GM12878 (cell line): ENCODE measurements around the gene LARGE1. TPM values are rescaled to one million over a fixed set of nuclear protein-coding genes. Genes with fewer than 3 reads are reported as not detected.

Experiments used
- ATAC-seq: fragments of 200-7000 bp; cut with Tn5 transposase; 3 replicates; pipeline ENCODE4 v1.9.1; 2020; ENCODE audit warnings: mild to moderate bottlenecking, moderate library complexity
- BruUV-seq: library from RNA; stranded (reverse); fragments of 400-500 nt; replicated peaks from 2 replicates; lab custom pipeline; 2021; lab: Mats Ljungman, UMichigan
- CTCF ChIA-PET: fragments of 300-600 bp; sonication (Branson Sonifier 250); formaldehyde crosslinking; extraction: SDS; loops from one replicate; lab custom pipeline; 2021; ENCODE audit warnings: inconsistent platforms; lab: Yijun Ruan, JAX
- POLR2A ChIA-PET: fragments of 350-600 bp; formaldehyde crosslinking; extraction: SDS; loops from one replicate; lab custom pipeline; 2021; ENCODE audit warnings: inconsistent platforms; lab: Charles Lee
- RAD21 ChIA-PET: fragments of 300-600 bp; sonication (Branson Sonifier 250); formaldehyde crosslinking; loops from one replicate; lab custom pipeline; 2023; ENCODE audit warnings: antibody characterized with exemption; ENCODE audit not compliant: unreplicated experiment; lab: Charles Lee
- SMC1A ChIA-PET: fragments of 300-600 bp; sonication (Branson Sonifier 250); formaldehyde crosslinking; loops from one replicate; lab custom pipeline; 2023; ENCODE audit not compliant: unreplicated experiment, uncharacterized antibody; lab: Charles Lee
- DNase-seq: peaks from one replicate; pipeline ENCODE4 v3.0.0-alpha.2; 2011; ENCODE audit warnings: low read depth, low spot score
- FAIRE-seq: peaks from 3 replicates; lab custom pipeline; 2011; peaks lifted over from hg19 to GRCh38; lab: Jason Lieb, UNC
- H2AFZ ChIP-seq: 2 replicates; pipeline ENCODE4 v1.6.0; 2011; ENCODE audit warnings: low read depth, low read length, control low read depth; ENCODE audit not compliant: control insufficient read depth
- H3K27ac ChIP-seq: 2 replicates; pipeline ENCODE4 v1.5.1; 2011; ENCODE audit warnings: control low read depth; ENCODE audit not compliant: control insufficient read depth, insufficient read depth
- H3K27me3 ChIP-seq, 2 experiments: replicated peaks in 1 of 2; 2 replicates each; pipeline versions ENCODE4 v1.6.0 to v1.6.1; 2011; ENCODE audit warnings: low read length in 1 of 2; ENCODE audit not compliant: control insufficient read depth in 2 of 2, insufficient read depth in 2 of 2
- H3K36me3 ChIP-seq, 2 experiments: 2 replicates each; pipeline ENCODE4 v1.5.1; 2011; ENCODE audit warnings: low read length in 1 of 2; ENCODE audit not compliant: control insufficient read depth in 2 of 2, insufficient read depth in 2 of 2
- H3K4me1 ChIP-seq: 2 replicates; pipeline ENCODE4 v1.6.1; 2011; ENCODE audit warnings: mild to moderate bottlenecking, low read length, moderate library complexity, mixed read lengths; ENCODE audit not compliant: control insufficient read depth, insufficient read depth
- H3K4me2 ChIP-seq: 2 replicates; pipeline ENCODE4 v1.6.0; 2011; ENCODE audit warnings: control low read depth; ENCODE audit not compliant: control insufficient read depth, insufficient read depth
- H3K4me3 ChIP-seq: fragments of 200-600 bp; sonication (generic); 2 replicates; pipeline ENCODE4 v1.5.1; 2016
- H3K79me2 ChIP-seq: 2 replicates; pipeline ENCODE4 v1.6.0; 2011; ENCODE audit warnings: low read length; ENCODE audit not compliant: control insufficient read depth, insufficient read depth
- H3K9ac ChIP-seq: 2 replicates; pipeline ENCODE4 v1.8.0; 2011; ENCODE audit warnings: low read length, control low read depth, mixed read lengths; ENCODE audit not compliant: control insufficient read depth, insufficient read depth
- H3K9me3 ChIP-seq: replicated peaks from 3 replicates; pipeline ENCODE4 v1.5.1; 2011; ENCODE audit warnings: mild to moderate bottlenecking, low read length; ENCODE audit not compliant: control insufficient read depth, insufficient read depth
- H4K20me1 ChIP-seq: 2 replicates; pipeline ENCODE4 v1.6.0; 2011; ENCODE audit not compliant: control insufficient read depth, insufficient read depth
- BACH1 ChIP-seq: fragments of 450-650 bp; IDR thresholded peaks from 2 replicates; pipeline ENCODE4 v1.6.1; 2017; ENCODE audit warnings: mild to moderate bottlenecking, borderline replicate concordance
- CBX5 ChIP-seq: sonication (generic); IDR thresholded peaks from 2 replicates; pipeline ENCODE4 v1.6.1; 2016; ENCODE audit warnings: low read depth, moderate library complexity, mild to moderate bottlenecking, inconsistent platforms
- CHD4 ChIP-seq: fragments of 200-600 bp; sonication (generic); IDR thresholded peaks from 2 replicates; pipeline ENCODE4 v1.6.1; 2016; ENCODE audit warnings: mild to moderate bottlenecking
- CREM ChIP-seq: IDR thresholded peaks from 2 replicates; pipeline ENCODE4 v1.6.1; 2014; ENCODE audit warnings: antibody characterized with exemption, low read depth
- ESRRA ChIP-seq: IDR thresholded peaks from 2 replicates; pipeline ENCODE4 v1.6.1; 2012; ENCODE audit warnings: mild to moderate bottlenecking, low read length, improper control_type of control experiment
- GABPA ChIP-seq: IDR thresholded peaks from 2 replicates; pipeline ENCODE4 v1.6.1; 2014; ENCODE audit warnings: antibody characterized with exemption, low read depth, mild to moderate bottlenecking, inconsistent platforms
- IRF5 ChIP-seq: fragments of 450-650 bp; IDR thresholded peaks from 2 replicates; pipeline ENCODE4 v1.6.1; 2017; ENCODE audit warnings: borderline replicate concordance
- KDM1A ChIP-seq: fragments of 200-600 bp; sonication (generic); IDR thresholded peaks from 2 replicates; pipeline ENCODE4 v1.6.1; 2016; ENCODE audit warnings: borderline replicate concordance
- LARP7 ChIP-seq: fragments of 450-650 bp; IDR thresholded peaks from 2 replicates; pipeline ENCODE4 v1.6.1; 2017; ENCODE audit warnings: mild to moderate bottlenecking
- PKNOX1 ChIP-seq: fragments of 450-650 bp; IDR thresholded peaks from 2 replicates; pipeline ENCODE4 v1.6.1; 2016; ENCODE audit warnings: mild to moderate bottlenecking
- POLR2AphosphoS2 ChIP-seq: IDR thresholded peaks from 2 replicates; pipeline ENCODE4 v1.6.1; 2011; ENCODE audit warnings: low read depth, mild to moderate bottlenecking, low read length, improper control_type of control experiment, moderate library complexity
- RCOR1 ChIP-seq: conservative IDR thresholded peaks from 2 replicates; pipeline ENCODE4 v1.6.1; 2012; ENCODE audit warnings: low read depth, low read length, improper control_type of control experiment
- RFX5 ChIP-seq: IDR thresholded peaks from 2 replicates; pipeline ENCODE4 v1.6.1; 2011; ENCODE audit warnings: low read depth, low read length, improper control_type of control experiment
- SKIL ChIP-seq: fragments of 450-650 bp; IDR thresholded peaks from 2 replicates; pipeline ENCODE4 v1.6.1; 2017; ENCODE audit warnings: mild to moderate bottlenecking, low read depth, inconsistent platforms; ENCODE audit not compliant: poor library complexity, severe bottlenecking
- SMAD1 ChIP-seq: fragments of 450-650 bp; IDR thresholded peaks from 2 replicates; pipeline ENCODE4 v1.6.1; 2018; ENCODE audit warnings: mild to moderate bottlenecking, low read depth; ENCODE audit not compliant: partially characterized antibody
- ZNF592 ChIP-seq: fragments of 450-650 bp; IDR thresholded peaks from 2 replicates; pipeline ENCODE4 v1.6.1; 2017; ENCODE audit warnings: mild to moderate bottlenecking, moderate library complexity
- WGBS: methylation state at CpG from one replicate; pipeline ENCODE4 v1.1.6; 2016; ENCODE audit warnings: low lambda C conversion rate; ENCODE audit not compliant: insufficient replicate concordance, insufficient coverage; ENCODE audit errors: missing lambda C conversion rate; 5-methylcytosine and 5-hydroxymethylcytosine counted together
- in situ Hi-C: fragments of 300-500 bp; cut with MboI; formaldehyde crosslinking; loops from 9 replicates; pipeline ENCODE4 v1.14.3; 2018; ENCODE audit warnings: mixed read lengths
- intact Hi-C: fragments of 100-400 bp; cut with micrococcal nuclease; formaldehyde crosslinking; loops from one replicate; pipeline ENCODE4 v1.14.2; 2022; ENCODE audit not compliant: unreplicated experiment
- polyA plus RNA-seq, 11 experiments: library from polyadenylated mRNA; depleted of rRNA in 4 of 11; unstranded in 6 of 11; stranded (reverse) in 5 of 11; fragments of >200 nt; fragmentation: Nextera tagmentation in 4 of 11; fragmentation: Illumina TruSeq in 1 of 11; extraction: Ambion mirVana in 4 of 11; extraction: Trizol in 1 of 11; gene quantifications; 1 replicate in 1 of 11; 2 replicates in 10 of 11; pipeline versions ENCODE4 v1.2.1 to v1.2.3, GENCODE V29; 2011 to 2016; ENCODE audit warnings: inconsistent platforms in 2 of 11, missing spikeins in 2 of 11, low read depth in 1 of 11
- total RNA-seq, 4 experiments: library from RNA; depleted of rRNA in 3 of 4; stranded (reverse); fragments of >200 nt in 3 of 4; fragmentation: Illumina TruSeq in 1 of 4; extraction: Trizol in 1 of 4; gene quantifications; 2 replicates each; pipeline versions ENCODE4 v1.2.1 to v1.2.3, GENCODE V29; 2013 to 2021

The LARGE1 gene
- total and polyA plus RNA-seq, 10 of the 15 experiments (the other 5 are each of a cell fraction or from before 2014, with no cell fraction given), result 3.2 to 41.4 (median 17.3) TPM

- Histone ChIP-seq H3K9me3 (no peaks in the 10 kb centered on the region), H3K4me2 (no peak overlapping the region), H3K9ac (no peak overlapping the region), H3K4me3 (no peak overlapping the region), H3K36me3 (no peaks in the 10 kb centered on the region), H3K27me3 (no peaks in the 10 kb centered on the region), H3K79me2 (peaks cover 2% of the 10 kb centered on the region), H4K20me1 (no peaks in the 10 kb centered on the region), H2AFZ (no peak overlapping the region), H3K4me1 (peaks cover 17% of the 10 kb centered on the region), H3K27ac (no peak overlapping the region)
- in situ Hi-C loops (no loop called here), intact Hi-C loops (no loop called here)
- WGBS, result 88% methylated on average over 12 of the region's 12 CpGs
- ChIA-PET POLR2A (interaction anchor here (0.7 kb wide), 2 partner anchors 10 to 29 kb away, joined by 6 to 8 read pairs; no protein-coding TSS in a partner anchor), RAD21 (no interaction called here), CTCF (no interaction called here), SMC1A (no interaction called here)
- DNase-seq (no peak), ATAC-seq (no peak), FAIRE-seq (no peak)
- no TSS peak for BruUV-seq
- TF ChIP-seq GABPA (no peak), ESRRA (no peak), ZNF592 (no peak), IRF5 (no peak), KDM1A (no peak), BACH1 (no peak), POLR2AphosphoS2 (no peak), SMAD1 (no peak), LARP7 (no peak), RFX5 (no peak), PKNOX1 (no peak), CREM (no peak), CHD4 (no peak), CBX5 (no peak), RCOR1 (no peak), SKIL (no peak)
Measured at GRCh38 chr22:33861216-33861875, 58.9 kb downstream of the LARGE1 start.
